GM12891 (cell line): ENCODE measurements around the gene FEM1A.

Experiments
- PAX5 ChIP-seq: IDR thresholded peaks from 2 replicates; pipeline ENCODE4 v1.6.1; 2011; ENCODE audit warnings: low read length, moderate library complexity, mild to moderate bottlenecking; ENCODE audit not compliant: insufficient read depth, severe bottlenecking
- POLR2A ChIP-seq: IDR thresholded peaks from 2 replicates; pipeline ENCODE4 v1.6.1; 2011; ENCODE audit warnings: low read depth, low read length, control low read depth
- POLR2AphosphoS5 ChIP-seq: IDR thresholded peaks from 2 replicates; pipeline ENCODE4 v1.6.1; 2011; ENCODE audit warnings: low read depth, low read length, control low read depth
- SPI1 ChIP-seq: IDR thresholded peaks from 2 replicates; pipeline ENCODE4 v1.6.1; 2011; ENCODE audit warnings: low read depth, low read length, control low read depth
- TAF1 ChIP-seq: IDR thresholded peaks from 2 replicates; pipeline ENCODE4 v1.6.1; 2011; ENCODE audit warnings: low read depth, low read length, control low read depth

DNA sequence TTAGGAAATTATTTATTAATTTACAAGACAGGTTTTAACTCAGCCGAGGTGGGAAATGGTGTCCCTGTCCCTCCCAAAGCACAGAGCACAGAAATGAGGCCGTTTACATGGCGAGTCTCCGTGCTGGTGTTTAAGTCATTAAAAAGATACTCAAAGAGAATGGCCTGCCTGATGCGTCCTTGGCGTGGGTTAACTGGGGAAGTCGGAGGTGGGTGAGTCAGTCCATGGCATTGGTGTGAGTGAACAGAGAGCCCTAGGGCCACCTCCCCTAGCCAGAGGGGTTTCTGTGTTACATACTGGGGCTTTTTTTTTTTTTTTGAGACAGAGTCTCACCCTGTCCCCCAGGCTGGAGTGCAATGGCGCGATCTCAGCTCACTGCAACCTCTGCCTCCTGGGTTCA, 3.9 kb downstream of the FEM1A start:
- TF ChIP-seq POLR2A (no peak; the same call in 1 of the 2 replicates), TAF1 (no peak), POLR2AphosphoS5 (no peak), PAX5 (no peak), SPI1 (no peak)
